Activated CD8-positive, alpha-beta memory T cell treated with anti-CD3 and anti-CD28 coated beads, Interleukin-2, amount 50 U/mL, for 24 hours (primary cell): ENCODE data around the gene SCIN.

Source experiments
- DNase-seq: peaks from one replicate; pipeline ENCODE4 v3.0.0-alpha.2; 2020; ENCODE audit errors: extremely low read depth

The SCIN gene

DNA sequence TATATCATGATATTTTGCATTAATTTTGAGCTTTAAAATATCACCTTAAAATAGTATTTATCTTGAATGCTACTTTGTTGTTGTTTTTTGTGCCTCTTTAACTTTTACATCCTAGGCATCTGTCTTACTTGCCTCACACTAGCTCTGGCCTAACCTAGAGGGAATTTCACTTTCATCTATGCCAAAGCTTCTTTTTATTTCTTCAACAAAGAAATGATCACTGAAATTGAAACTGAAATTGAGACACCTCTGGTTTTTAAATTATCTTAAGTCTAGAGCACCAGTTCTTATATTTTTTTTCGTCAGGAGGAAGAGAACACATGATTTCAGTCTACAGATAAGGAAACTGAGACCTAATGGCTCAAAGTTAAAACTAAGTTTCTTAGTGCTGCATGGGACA, 3.5 kb upstream of the SCIN start:
- DNase-seq, result no peak

GRCh38 chr7:12569673-12570072, 847 bp upstream of the SCIN start:
- DNase-seq, result no peak

DNA sequence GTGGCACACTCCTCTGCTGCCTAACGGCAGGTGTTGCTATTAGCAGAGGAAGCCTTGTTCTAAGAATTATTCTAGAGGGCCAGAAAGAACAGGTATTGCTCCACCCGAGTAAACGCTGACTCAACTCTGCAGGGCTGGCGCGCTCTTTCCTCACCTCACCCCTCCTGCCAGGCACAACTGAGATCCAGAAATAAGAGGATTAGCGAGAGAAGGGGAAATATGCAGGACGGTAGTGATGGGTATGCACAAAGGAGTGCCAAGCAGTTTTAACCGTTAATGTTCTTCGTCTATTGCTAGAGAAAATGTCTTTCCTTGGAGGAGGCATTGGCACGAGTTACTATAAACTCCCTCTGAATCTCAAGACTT, 369 bp upstream of the SCIN start:
- DNase-seq, result no peak

- DNase-seq, result no peak
These were observed 1.2 kb downstream of the SCIN start for GRCh38 chr7:12571691-12572090.

- no peak for DNase-seq
These were observed 2.5 kb downstream of the SCIN start for GRCh38 chr7:12572941-12573575.

DNA sequence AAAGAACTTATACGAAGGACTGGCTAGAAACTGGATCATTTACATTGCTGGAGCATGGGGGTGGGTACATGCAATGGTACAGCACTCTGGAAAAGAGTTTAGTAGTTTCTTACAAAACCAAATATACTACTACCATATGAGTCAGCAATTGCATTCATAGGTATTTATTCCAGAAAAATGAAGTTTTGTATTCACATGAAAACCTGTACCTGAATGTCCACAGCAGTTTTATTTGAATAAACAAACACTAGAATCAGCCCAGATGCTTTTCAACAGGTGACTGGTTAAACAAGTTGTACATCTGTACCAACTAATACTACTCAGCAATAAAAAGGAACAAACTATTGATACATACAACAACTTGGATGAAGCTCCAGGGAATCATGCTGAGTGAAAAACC, 3.4 kb downstream of the SCIN start:
- DNase-seq, result no peak

DNA sequence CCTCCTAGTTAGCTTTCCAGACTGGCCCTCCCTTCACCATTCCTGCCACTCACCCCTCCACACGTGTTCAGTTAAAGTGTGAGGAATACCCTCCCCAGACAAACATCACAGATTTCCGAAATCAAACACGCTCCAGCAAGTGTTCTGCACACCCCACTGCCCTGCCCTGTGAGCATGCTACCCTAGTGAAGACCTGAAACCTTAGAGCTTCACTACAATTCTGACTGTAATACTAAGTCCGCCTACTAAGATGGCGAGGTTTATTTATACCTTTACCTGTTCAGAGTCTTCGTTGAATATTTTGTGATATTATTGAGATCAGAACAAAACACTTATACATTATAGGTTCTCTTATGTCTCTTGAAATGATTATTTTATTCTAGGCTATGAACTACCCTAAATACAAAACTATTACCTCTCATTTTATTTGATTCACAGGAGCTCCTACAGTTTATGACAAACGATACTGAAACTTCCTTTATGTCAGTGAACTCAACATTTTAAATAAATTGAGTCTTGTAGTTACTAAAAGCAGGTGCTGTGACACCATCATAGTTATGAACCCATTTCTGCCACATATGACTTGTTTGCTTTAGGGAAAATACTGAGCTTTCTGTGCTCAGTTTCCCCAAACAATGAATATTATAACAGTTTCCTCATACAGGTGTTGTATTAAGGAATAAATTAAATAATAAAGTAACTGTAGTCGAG, 8.6 kb downstream of the SCIN start:
- no peak for DNase-seq

- no peak for DNase-seq
These were observed 11.4 kb downstream of the SCIN start for GRCh38 chr7:12581897-12582296.

- no peak for DNase-seq
These were observed 11.8 kb downstream of the SCIN start for GRCh38 chr7:12582362-12582761.

DNA sequence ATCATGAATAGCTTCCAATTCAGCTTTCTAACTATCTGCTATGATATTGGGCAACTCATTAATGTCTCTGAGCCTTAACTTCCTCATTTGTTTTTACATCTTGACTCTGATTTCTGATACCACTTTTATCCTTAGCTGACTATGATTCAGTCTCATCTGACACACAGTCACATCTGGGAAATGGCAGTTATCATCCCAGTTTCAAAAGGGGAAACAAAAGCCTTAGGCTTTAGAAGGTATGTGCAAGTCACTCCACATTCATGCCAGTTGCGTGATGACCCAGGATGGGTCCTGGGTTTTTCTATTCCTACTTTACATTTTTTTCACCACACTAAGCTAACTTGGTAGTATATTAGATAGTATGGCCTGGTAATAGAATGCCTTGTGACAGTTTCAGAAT, 12.7 kb downstream of the SCIN start:
- DNase-seq, result no peak

DNA sequence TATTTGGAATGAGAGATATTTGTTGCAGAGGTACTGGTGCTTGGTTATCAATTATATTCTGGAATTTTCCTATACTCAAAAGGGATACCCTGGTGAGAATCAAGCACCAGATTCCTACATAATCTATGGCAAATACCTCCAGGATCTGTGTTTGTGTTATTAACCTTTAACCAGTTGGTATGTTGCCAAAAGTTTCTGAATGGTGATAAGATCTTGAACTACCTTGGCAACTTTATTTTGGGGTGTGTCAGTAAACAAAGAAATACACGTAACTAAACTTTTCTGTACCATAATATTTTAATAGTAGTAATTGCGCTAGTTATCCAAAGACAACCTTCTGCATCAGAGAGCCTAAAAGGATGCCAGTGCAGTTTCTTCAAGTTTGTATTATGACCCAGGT, 13.4 kb downstream of the SCIN start:
- no peak for DNase-seq

DNA sequence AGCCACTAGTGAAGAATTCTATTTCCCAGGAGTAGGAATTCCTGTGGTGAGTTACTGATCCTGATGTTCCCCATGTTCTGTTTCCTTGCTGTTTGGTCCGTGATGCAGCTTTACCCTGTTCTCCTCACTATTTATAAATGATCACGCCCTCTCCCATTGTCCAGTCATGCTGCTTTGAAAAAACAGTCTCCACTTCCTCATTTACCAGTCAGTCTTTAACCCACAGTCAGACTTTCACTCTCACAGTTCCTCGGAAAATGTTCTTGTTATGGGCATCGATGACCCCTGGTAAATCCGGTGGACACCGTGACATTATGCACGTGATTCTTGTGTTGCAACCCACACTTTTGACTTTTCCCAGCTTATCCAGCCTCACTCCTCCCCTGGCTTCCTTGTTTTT, 14.4 kb downstream of the SCIN start:
- DNase-seq, result no peak

GRCh38 chr7:12586271-12586670, 15.8 kb downstream of the SCIN start:
- DNase-seq, result no peak

DNA sequence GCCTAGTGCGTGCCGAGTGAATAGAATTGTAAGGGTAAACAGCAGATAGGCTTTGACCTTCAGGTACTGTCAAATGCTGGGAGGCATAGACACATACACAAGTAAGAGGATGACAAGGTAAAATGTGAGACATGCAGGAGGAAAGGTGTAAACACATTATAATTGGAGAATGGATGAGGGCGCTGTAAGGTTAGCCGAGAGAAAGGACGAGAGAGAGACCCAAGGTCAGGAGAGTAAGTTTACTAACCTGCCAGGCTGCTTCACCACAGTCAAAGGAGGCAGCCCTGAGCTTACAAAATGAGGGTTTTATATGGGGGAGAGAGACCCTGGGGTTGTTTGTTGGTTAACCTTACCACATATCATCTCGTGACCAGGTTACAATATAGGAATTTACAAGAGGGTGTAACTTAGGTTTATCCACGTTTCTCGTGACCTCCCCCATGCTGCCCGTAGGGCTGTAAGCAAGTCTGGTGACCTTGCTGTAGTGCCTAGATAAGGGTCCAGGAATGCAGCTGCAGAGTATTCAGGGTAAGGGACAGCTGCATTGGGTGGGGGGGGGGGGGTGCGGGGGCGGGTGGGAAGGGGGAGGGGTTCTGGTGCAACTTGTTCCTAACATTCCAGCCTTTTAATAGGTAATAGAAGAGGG, 17.9 kb downstream of the SCIN start:
- no peak for DNase-seq

DNA sequence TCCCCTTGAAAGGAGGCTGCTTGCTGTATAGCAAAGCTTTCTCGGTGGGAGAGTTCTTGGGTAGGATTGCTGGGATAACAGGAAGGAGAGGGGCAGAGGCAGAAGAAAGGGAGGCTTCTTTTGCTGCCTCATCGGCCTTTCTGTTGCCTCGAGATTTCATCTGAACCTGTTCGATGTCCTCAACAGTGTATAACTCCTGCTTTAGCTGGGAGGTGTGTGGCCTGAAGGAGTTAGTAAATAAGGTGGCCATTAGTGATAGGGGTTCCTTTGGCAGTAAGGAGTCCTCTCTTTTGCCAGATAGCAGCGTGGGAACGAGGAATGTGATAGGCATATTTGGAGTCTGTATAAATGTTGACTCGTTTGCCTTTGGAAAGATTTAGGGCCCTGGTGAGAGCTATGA, 20.0 kb downstream of the SCIN start:
- no peak for DNase-seq

GRCh38 chr7:12594122-12594897, 23.8 kb downstream of the SCIN start:
- DNase-seq, result no peak

DNA sequence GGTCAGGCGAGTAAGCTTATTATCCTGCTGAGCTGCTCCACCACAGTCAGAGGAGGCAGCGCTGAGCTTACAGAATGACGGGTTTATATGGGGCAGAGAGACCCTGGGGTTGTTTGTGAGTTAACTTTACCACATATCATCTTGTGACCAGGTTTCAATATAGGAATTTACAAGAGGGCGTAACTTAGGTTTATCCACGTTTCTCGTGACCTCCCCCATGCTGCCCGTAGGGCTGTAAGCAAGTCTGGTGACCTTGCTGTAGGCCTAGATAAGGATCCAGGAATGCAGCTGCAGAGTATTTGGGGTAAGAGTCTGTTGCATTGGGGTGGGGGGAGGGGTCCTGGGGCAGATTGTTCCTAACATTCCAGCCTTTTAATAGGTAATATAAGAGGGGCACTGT, 24.6 kb downstream of the SCIN start:
- no peak for DNase-seq

- DNase-seq, result no peak
These were observed 25.8 kb downstream of the SCIN start for GRCh38 chr7:12596225-12596790.

GRCh38 chr7:12601302-12601869, 30.9 kb downstream of the SCIN start:
- no peak for DNase-seq

- DNase-seq, result no peak
These were observed 36.6 kb downstream of the SCIN start for GRCh38 chr7:12607134-12607533.

DNA sequence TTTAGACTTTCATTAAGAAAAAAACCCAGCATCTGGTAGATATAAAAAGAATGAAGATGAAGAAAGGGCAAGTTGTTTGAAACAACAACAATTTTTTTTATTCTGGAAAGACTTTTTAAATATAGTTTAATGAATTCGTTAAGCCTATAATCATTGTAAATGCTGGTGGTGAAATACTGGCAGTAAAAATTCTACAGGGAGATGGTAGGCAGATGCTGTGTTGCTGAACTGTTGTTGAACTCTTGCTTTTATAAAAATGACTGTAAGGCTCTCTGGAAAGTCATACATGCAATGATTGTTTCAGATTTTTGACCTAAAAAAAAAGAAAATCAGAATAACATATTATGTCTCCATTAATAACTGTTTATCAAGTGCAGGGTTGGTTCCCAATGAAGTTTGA, 39.0 kb downstream of the SCIN start:
- DNase-seq, result no peak

GRCh38 chr7:12610899-12611298, 40.4 kb downstream of the SCIN start:
- no peak for DNase-seq
